Keratinocyte (primary cell): Measurements from ENCODE around the gene FAM32A. TPM values are rescaled to one million over a fixed set of nuclear protein-coding genes. Genes with fewer than 3 reads are reported as not detected.

ENCODE experiments used
- DNase-seq: peaks from one replicate; pipeline ENCODE4 v3.0.0-alpha.2; 2011; ENCODE audit warnings: low read depth, missing footprints, low spot score
- FAIRE-seq: peaks from 2 replicates; lab custom pipeline; 2011; peaks lifted over from hg19 to GRCh38; lab: Jason Lieb, UNC
- H2AFZ ChIP-seq: 2 replicates; pipeline ENCODE4 v1.6.0; 2012; ENCODE audit warnings: low read length, control low read depth, inconsistent platforms; ENCODE audit not compliant: control insufficient read depth
- H3K27ac ChIP-seq: 2 replicates; pipeline ENCODE4 v1.5.1; 2011; ENCODE audit warnings: low read length; ENCODE audit not compliant: control insufficient read depth, insufficient read depth
- H3K27me3 ChIP-seq: 3 replicates; pipeline ENCODE4 v1.6.0; 2011; ENCODE audit warnings: low read length; ENCODE audit not compliant: control insufficient read depth, insufficient read depth; ENCODE audit errors: extremely low read depth
- H3K36me3 ChIP-seq, 2 experiments: 2 replicates in 1 of 2; 3 replicates in 1 of 2; pipeline ENCODE4 v1.5.1; 2011; ENCODE audit warnings: low read length in 2 of 2, mild to moderate bottlenecking in 1 of 2; ENCODE audit not compliant: control insufficient read depth in 2 of 2, insufficient read depth in 2 of 2; ENCODE audit errors: extremely low read depth in 1 of 2
- H3K4me1 ChIP-seq: 3 replicates; pipeline ENCODE4 v1.5.1; 2011; ENCODE audit warnings: low read length; ENCODE audit not compliant: control insufficient read depth, insufficient read depth; ENCODE audit errors: extremely low read depth
- H3K4me2 ChIP-seq: 3 replicates; pipeline ENCODE4 v1.6.0; 2011; ENCODE audit warnings: low read depth, low read length; ENCODE audit not compliant: control insufficient read depth, insufficient read depth; ENCODE audit errors: extremely low read depth
- H3K4me3 ChIP-seq, 3 experiments: fragments of 200-600 bp in 1 of 3; sonication (generic) in 1 of 3; 2 replicates in 2 of 3; 3 replicates in 1 of 3; pipeline ENCODE4 v1.5.1; 2011 to 2016; ENCODE audit warnings: low read length in 3 of 3, mild to moderate bottlenecking in 3 of 3, control low read depth in 2 of 3, inconsistent platforms in 1 of 3, low read depth in 1 of 3, mixed read lengths in 1 of 3, mixed run types in 1 of 3, moderate library complexity in 1 of 3; ENCODE audit not compliant: control insufficient read depth in 2 of 3, insufficient read depth in 2 of 3; ENCODE audit errors: extremely low read depth in 1 of 3
- H3K79me2 ChIP-seq: 2 replicates; pipeline ENCODE4 v1.6.0; 2012; ENCODE audit warnings: low read length; ENCODE audit not compliant: control insufficient read depth, insufficient read depth
- H3K9ac ChIP-seq: 3 replicates; pipeline ENCODE4 v1.6.0; 2011; ENCODE audit warnings: low read length; ENCODE audit not compliant: control insufficient read depth, insufficient read depth; ENCODE audit errors: extremely low read depth
- H3K9me1 ChIP-seq: 3 replicates; pipeline ENCODE4 v1.6.0; 2011; ENCODE audit warnings: low read length; ENCODE audit not compliant: control insufficient read depth, insufficient read depth; ENCODE audit errors: extremely low read depth
- H3K9me3 ChIP-seq: 2 replicates; pipeline ENCODE4 v1.5.1; 2012; ENCODE audit warnings: low read depth, low read length; ENCODE audit not compliant: control insufficient read depth
- H4K20me1 ChIP-seq: 3 replicates; pipeline ENCODE4 v1.6.0; 2011; ENCODE audit warnings: low read length; ENCODE audit not compliant: control insufficient read depth, insufficient read depth; ENCODE audit errors: extremely low read depth
- EZH2 ChIP-seq: IDR thresholded peaks from one replicate; pipeline ENCODE4 v1.6.1; 2012; ENCODE audit warnings: inconsistent platforms, mild to moderate bottlenecking, low read length, moderate library complexity
- dilution Hi-C: fragments of 300-500 bp; cut with MboI; formaldehyde crosslinking; loops from one replicate; pipeline ENCODE4 v1.7.0; 2020; ENCODE audit warnings: low sequenced_read_pairs; ENCODE audit not compliant: extremely low pct_ligation_motif_present
- polyA plus RNA-seq, 5 experiments: library from polyadenylated mRNA; depleted of rRNA in 3 of 5; stranded (reverse) in 3 of 5; stranded (forward) in 1 of 5; unstranded in 1 of 5; fragments of >200 nt; gene quantifications; 1 replicate in 1 of 5; 2 replicates in 3 of 5; 3 replicates in 1 of 5; pipeline versions ENCODE4 v1.2.1 to v1.2.3, GENCODE V29; 2011 to 2012; ENCODE audit warnings: missing spikeins in 2 of 5, low read depth in 1 of 5, low replicate concordance in 1 of 5
- TF ChIP-seq, protein P1 (sequence below), 3 experiments: IDR thresholded peaks in 1 of 3; conservative IDR thresholded peaks in 1 of 3; optimal IDR thresholded peaks in 1 of 3; 2 replicates in 2 of 3; 3 replicates in 1 of 3; pipeline versions ENCODE3 to v1.5.1; 2011; ENCODE audit warnings: low read length in 3 of 3, mild to moderate bottlenecking in 3 of 3, moderate library complexity in 2 of 3, control low read depth in 1 of 3, inconsistent platforms in 1 of 3; ENCODE audit not compliant: insufficient read depth in 2 of 3; ENCODE audit errors: extremely low read depth in 1 of 3

FAM32A gene
- polyA plus RNA-seq, 1 donor (not counting 4 experiments of a cell fraction or from before 2014, with no cell fraction given) = 105 TPM

DNA sequence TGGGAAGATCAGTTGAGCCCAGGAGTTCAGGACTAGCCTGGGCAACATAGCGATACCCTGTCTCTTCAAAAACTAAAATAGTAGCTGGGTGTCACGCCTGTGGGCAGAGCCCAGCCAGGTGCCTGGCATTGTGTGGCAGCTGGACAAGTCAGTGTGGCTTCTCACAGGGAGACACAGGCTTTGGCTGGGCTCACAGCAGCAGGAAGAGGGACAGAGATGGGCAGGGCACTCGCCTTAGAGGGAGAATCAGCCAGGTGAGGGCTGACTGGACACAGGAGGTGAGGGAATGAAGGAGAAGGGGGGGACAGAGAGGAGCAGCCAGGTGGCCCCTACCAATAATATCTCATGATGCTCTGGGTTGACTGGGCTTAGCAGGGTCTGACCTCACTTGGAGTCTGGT lies 3.3 kb downstream of the FAM32A start:
- TF ChIP-seq, protein P1, sequence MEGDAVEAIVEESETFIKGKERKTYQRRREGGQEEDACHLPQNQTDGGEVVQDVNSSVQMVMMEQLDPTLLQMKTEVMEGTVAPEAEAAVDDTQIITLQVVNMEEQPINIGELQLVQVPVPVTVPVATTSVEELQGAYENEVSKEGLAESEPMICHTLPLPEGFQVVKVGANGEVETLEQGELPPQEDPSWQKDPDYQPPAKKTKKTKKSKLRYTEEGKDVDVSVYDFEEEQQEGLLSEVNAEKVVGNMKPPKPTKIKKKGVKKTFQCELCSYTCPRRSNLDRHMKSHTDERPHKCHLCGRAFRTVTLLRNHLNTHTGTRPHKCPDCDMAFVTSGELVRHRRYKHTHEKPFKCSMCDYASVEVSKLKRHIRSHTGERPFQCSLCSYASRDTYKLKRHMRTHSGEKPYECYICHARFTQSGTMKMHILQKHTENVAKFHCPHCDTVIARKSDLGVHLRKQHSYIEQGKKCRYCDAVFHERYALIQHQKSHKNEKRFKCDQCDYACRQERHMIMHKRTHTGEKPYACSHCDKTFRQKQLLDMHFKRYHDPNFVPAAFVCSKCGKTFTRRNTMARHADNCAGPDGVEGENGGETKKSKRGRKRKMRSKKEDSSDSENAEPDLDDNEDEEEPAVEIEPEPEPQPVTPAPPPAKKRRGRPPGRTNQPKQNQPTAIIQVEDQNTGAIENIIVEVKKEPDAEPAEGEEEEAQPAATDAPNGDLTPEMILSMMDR (optimal IDR thresholded peaks at IDR 0.05 in 1 of 3, IDR thresholded peaks at IDR 0.05 in 1 of 3, conservative IDR thresholded peaks at IDR 0.05 in 1 of 3; ENCODE audit: extremely low read depth in 1 of 3, insufficient read depth in 2 of 3, low read length in 3 of 3) = no peak
- no peak for TF ChIP-seq EZH2
- no peaks in the 10 kb centered on the region for H3K9me3 ChIP-seq
- no peak overlapping the region for H2AFZ ChIP-seq
- H3K27me3 ChIP-seq = no peaks in the 10 kb centered on the region
- H3K79me2 ChIP-seq = peaks cover 34% of the 10 kb centered on the region
- H4K20me1 ChIP-seq = no peaks in the 10 kb centered on the region
- peaks cover 23 to 29% of the 10 kb centered on the region in 2 experiments for H3K36me3 ChIP-seq
- no peaks in the 10 kb centered on the region for H3K9me1 ChIP-seq
- H3K4me2 ChIP-seq = no peak overlapping the region
- peaks cover 8% of the 10 kb centered on the region for H3K4me1 ChIP-seq
- no peak overlapping the region for H3K4me3 ChIP-seq
- no peak overlapping the region for H3K9ac ChIP-seq
- H3K27ac ChIP-seq = no peak overlapping the region
- DNase-seq (no peak), FAIRE-seq (no peak)
- dilution Hi-C loops = no loop called here

DNA sequence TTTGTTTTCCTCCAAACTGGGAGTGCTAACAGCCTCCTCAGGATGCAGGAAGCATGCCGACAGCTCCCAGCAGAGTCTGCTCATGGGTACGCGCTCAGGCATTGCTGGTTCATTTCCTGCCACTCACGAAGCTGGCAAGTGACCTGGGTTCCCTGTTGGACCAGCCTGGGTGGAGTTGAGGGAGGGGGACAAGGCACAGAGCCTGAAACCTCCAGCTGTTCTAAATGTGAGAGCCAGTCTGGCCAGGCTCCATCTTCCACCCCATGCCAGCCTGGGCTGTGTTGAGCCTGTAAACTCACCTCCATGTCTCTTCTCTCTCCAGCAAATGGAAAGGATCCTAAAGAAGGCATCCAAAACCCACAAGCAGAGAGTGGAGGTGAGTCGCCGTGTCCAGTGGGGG lies 5.0 kb downstream of the FAM32A start:
- H3K4me2 ChIP-seq = no peak overlapping the region
- H3K27me3 ChIP-seq = no peaks in the 10 kb centered on the region
- H3K79me2 ChIP-seq = peaks cover 34% of the 10 kb centered on the region
- H3K4me3 ChIP-seq = no peak overlapping the region
- FAIRE-seq (no peak), DNase-seq (no peak)
- no peak for TF ChIP-seq EZH2
- TF ChIP-seq, protein P1 (optimal IDR thresholded peaks at IDR 0.05 in 1 of 3, IDR thresholded peaks at IDR 0.05 in 1 of 3, conservative IDR thresholded peaks at IDR 0.05 in 1 of 3; ENCODE audit: extremely low read depth in 1 of 3, insufficient read depth in 2 of 3, low read length in 3 of 3) = no peak
- no peaks in the 10 kb centered on the region for H3K9me1 ChIP-seq
- H3K9ac ChIP-seq = no peak overlapping the region
- no peaks in the 10 kb centered on the region for H4K20me1 ChIP-seq
- peaks cover 4% of the 10 kb centered on the region for H3K4me1 ChIP-seq
- H3K36me3 ChIP-seq = peaks cover 23 to 29% of the 10 kb centered on the region in 2 experiments
- no peak overlapping the region for H2AFZ ChIP-seq
- no peaks in the 10 kb centered on the region for H3K9me3 ChIP-seq
- H3K27ac ChIP-seq = no peak overlapping the region
- dilution Hi-C loops = no loop called here
